Fibroblast of skin of abdomen (primary cell): ENCODE data around the gene COL4A2. TPM values are rescaled to one million over a fixed set of nuclear protein-coding genes. Genes with fewer than 3 reads are reported as not detected.

Source experiments
- DNase-seq: peaks from one replicate; pipeline ENCODE4 v3.0.0-alpha.2; 2013
- polyA plus RNA-seq, 2 experiments: library from polyadenylated mRNA; unstranded; fragments of 120-200 nt; gene quantifications; one replicate each; pipeline ENCODE4 v1.2.1, GENCODE V29; 2013; ENCODE audit not compliant: insufficient read length in 2 of 2

The COL4A2 gene
- polyA plus RNA-seq (2013, experiment 1 of 2; ENCODE audit: insufficient read length): 510 TPM
- polyA plus RNA-seq (2013, experiment 2 of 2; ENCODE audit: insufficient read length): 529 TPM

- peak; percentile 71 for DNase-seq
Observed at GRCh38 chr13:110306960-110307766, at the start of gene COL4A2, which contains the start of gene COL4A1. TSS of gene COL4A2 (plus strand) at chr13:110307284. CDS start at chr13:110307904, 620 bp downstream. TSS of gene COL4A1 (minus strand) at chr13:110307157. CDS start at chr13:110307027, 130 bp downstream.

GRCh38 chr13:110257408-110257807 lies 49.7 kb upstream of the COL4A2 start:
- DNase-seq: no peak

GRCh38 chr13:110258876-110259631 lies 48.0 kb upstream of the COL4A2 start:
- peak; percentile 27 for DNase-seq

- DNase-seq: no peak
Observed at GRCh38 chr13:110259651-110260050, 47.4 kb upstream of the COL4A2 start.

- DNase-seq: no peak
Observed at GRCh38 chr13:110261166-110262081, 45.7 kb upstream of the COL4A2 start.

- no peak for DNase-seq
Observed at GRCh38 chr13:110262082-110262436, 45.0 kb upstream of the COL4A2 start.

- no peak for DNase-seq
Observed at GRCh38 chr13:110262508-110263291, 44.4 kb upstream of the COL4A2 start.

GRCh38 chr13:110263404-110263803 lies 43.7 kb upstream of the COL4A2 start:
- no peak for DNase-seq

- DNase-seq: no peak
Observed at GRCh38 chr13:110263888-110264287, 43.2 kb upstream of the COL4A2 start.

- DNase-seq: no peak
Observed at GRCh38 chr13:110264685-110265275, 42.3 kb upstream of the COL4A2 start.

GRCh38 chr13:110265341-110265681 lies 41.8 kb upstream of the COL4A2 start:
- DNase-seq: no peak

- no peak for DNase-seq
Observed at GRCh38 chr13:110265682-110266430, 41.2 kb upstream of the COL4A2 start.

GRCh38 chr13:110266431-110266809 lies 40.7 kb upstream of the COL4A2 start:
- DNase-seq: no peak

GRCh38 chr13:110266983-110267382 lies 40.1 kb upstream of the COL4A2 start:
- no peak for DNase-seq

- no peak for DNase-seq
Observed at GRCh38 chr13:110268061-110268460, 39.0 kb upstream of the COL4A2 start.

GRCh38 chr13:110268576-110269185 lies 38.4 kb upstream of the COL4A2 start:
- DNase-seq: no peak

- DNase-seq: no peak
Observed at GRCh38 chr13:110269509-110270185, 37.4 kb upstream of the COL4A2 start.

- no peak for DNase-seq
Observed at GRCh38 chr13:110270507-110270906, 36.6 kb upstream of the COL4A2 start.

- DNase-seq: no peak
Observed at GRCh38 chr13:110271313-110271712, 35.8 kb upstream of the COL4A2 start.

GRCh38 chr13:110272227-110272626 lies 34.9 kb upstream of the COL4A2 start:
- DNase-seq: no peak
